ENCODE data around the gene GET4.

The GET4 gene

DNA sequence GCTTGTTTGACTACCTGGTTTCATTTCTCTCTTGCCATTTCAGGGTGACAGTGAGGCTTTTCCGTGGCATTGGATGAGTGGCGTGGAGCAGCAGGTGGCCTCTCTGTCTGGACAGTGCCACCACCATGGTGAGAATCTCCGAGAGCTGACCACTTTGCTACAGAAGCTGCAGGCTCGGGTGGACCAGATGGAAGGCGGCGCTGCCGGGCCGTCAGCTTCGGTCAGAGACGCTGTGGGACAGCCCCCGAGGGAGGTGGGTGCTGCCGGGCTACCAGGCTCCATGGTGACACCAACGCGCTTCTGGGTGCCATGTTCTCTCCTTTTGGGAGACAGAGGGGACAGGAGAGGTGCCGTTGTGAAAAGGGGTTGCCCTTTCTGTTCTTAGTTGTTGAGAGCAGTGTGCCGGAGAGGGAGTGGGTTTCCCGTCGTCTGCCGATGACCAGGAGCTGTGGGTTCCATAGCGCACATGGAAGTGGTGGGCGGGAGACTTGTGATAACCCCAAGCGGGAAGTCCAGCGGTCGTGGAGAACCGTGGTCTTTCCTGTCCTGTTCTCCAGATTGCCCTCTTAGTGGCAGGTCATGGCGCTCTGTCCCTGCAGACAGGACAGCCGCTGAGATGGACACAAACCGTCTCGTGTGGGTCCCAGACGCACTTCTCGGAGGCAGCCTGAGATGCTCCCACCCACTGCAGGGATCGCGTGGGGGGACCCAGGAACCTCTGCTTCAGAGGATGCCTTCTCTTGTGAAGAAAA is 22.8 kb upstream of the GET4 start:
- TF ChIP-seq, protein P1, sequence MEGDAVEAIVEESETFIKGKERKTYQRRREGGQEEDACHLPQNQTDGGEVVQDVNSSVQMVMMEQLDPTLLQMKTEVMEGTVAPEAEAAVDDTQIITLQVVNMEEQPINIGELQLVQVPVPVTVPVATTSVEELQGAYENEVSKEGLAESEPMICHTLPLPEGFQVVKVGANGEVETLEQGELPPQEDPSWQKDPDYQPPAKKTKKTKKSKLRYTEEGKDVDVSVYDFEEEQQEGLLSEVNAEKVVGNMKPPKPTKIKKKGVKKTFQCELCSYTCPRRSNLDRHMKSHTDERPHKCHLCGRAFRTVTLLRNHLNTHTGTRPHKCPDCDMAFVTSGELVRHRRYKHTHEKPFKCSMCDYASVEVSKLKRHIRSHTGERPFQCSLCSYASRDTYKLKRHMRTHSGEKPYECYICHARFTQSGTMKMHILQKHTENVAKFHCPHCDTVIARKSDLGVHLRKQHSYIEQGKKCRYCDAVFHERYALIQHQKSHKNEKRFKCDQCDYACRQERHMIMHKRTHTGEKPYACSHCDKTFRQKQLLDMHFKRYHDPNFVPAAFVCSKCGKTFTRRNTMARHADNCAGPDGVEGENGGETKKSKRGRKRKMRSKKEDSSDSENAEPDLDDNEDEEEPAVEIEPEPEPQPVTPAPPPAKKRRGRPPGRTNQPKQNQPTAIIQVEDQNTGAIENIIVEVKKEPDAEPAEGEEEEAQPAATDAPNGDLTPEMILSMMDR (IDR thresholded peaks at IDR 0.05; ENCODE audit: low read depth, low read length, missing control alignments): no peak
- no peak overlapping the region for H3K4me3 ChIP-seq (ENCODE audit: low read depth, low read length)
- no peak for DNase-seq (ENCODE audit: low read depth)

DNA sequence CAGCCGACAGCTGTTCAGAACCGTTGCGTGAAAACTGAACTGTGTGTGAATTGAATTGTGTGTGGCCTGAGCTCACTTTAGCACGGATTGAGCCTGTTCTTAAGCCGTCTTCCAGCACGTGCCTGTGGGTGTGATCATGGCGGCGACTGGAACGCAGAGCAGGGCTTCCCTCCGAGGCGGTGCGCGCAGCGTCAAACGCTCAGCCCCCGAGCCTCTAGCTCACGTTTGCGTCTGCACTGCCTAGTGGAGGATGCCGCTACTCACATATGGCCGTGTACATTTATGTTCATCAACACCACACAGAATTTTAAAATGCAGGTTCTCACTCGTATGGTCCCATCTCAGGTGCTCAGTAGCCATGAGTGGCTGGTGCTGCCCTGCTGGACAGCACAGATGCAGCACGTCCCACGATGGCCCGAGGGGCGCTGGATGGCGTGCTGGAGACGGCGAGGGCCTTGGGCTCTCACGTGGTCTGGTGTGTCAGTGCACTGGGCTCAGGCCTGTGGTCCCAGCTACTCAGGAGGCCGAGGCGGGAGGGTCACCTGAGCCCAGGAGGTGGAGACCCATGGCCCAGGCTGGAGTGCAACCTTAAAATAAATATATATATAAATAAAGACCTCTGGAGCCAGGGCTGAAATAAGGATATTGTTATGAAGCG is 22.1 kb upstream of the GET4 start:
- H3K4me3 ChIP-seq (ENCODE audit: low read depth, low read length): no peak overlapping the region
- TF ChIP-seq, protein P1 (IDR thresholded peaks at IDR 0.05; ENCODE audit: low read depth, low read length, missing control alignments): no peak
- DNase-seq (ENCODE audit: low read depth): no peak

DNA sequence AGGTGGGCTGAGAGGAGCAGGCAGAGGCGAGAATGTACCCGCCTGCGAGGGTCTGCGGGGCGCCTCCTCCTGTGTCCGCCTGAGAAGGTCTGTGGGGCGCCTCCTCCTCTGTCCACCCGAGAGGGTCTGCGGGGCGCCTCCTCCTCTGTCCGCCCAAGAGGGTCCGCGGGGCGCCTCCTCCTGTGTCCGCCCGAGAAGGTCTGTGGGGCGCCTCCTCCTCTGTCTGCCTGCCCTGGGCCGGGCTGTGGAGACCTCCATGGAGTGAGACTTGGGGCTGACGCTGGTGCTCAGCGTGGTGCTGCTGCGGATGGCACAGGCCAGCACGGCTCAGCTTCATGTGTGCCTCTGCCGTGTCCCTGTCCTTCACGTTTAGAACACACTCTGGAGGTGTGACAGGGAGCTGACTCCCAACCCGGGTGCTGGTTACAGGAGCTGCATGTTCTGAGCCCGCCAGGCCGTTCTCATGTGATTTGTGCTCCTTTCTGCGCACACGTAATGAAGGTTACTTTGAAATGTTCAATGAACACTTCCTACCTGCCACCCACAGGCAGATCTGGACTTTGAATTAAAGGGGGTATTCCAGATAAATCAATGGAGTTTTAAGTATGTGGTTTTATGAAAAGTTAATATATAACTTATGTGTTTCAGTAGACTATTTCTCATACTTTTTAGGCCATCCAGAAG is 20.5 kb upstream of the GET4 start:
- TF ChIP-seq, protein P1 (IDR thresholded peaks at IDR 0.05; ENCODE audit: low read depth, low read length, missing control alignments): no peak
- no peak overlapping the region for H3K4me3 ChIP-seq (ENCODE audit: low read depth, low read length)

DNA sequence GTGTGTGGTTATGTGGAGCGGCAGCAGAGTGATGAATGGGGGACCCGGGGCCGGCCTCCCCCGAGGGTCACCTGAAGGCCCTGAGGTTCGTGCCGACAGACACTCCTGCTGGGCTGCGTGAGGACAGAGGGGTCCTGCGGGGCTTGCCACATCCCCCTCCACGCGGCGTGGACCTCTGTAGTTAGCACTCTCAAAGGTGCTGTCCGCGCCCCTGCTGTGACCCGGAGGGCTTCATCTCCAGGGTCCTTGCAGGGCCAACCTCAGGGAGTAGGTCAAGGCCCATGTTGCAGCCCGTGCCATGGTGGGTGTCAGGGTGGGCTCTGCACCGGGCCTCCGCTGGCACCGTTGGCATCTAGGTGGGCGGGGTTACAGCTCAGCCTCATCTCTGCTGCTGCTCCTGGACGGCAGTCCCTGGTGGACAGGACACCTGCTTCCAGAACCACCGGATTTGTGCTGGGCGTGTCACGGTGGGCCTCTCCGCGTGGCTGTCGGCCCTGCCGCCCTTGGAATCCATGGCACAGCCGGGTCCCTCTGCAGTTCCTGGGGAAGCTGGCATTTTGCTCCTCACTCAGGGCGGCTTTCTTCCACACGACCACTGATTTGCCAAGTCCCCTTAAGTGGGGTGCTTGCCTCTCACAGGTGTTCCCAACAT is 19.8 kb upstream of the GET4 start:
- TF ChIP-seq, protein P1 (IDR thresholded peaks at IDR 0.05; ENCODE audit: low read depth, low read length, missing control alignments): no peak
- no peak overlapping the region for H3K4me3 ChIP-seq (ENCODE audit: low read depth, low read length)
- no peak for DNase-seq (ENCODE audit: low read depth)

More for the DNA sequence above, 20.5 kb upstream of the GET4 start:
- DNase-seq (ENCODE audit: low read depth): no peak

DNA sequence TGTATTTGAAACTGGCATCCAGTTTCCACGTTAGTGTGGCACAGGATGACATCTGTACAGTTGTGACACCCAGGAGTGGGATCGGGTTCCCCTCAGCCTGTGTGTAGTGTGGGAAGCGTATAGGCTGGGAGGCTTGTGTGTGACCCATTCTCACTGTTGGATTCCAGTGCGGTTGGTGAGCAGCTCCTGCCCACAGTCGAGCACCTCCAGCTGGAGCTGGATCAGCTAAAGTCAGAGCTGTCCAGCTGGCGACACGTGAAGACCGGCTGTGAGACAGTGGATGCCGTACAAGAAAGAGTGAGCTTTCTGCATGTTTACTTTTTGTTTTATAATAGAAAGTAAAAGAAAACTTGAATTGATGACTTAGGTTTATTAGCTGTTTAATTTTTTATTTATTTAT is 18.7 kb upstream of the GET4 start:
- no peak for DNase-seq (ENCODE audit: low read depth)
- H3K4me3 ChIP-seq (ENCODE audit: low read depth, low read length): no peak overlapping the region
- TF ChIP-seq, protein P1 (IDR thresholded peaks at IDR 0.05; ENCODE audit: low read depth, low read length, missing control alignments): no peak

DNA sequence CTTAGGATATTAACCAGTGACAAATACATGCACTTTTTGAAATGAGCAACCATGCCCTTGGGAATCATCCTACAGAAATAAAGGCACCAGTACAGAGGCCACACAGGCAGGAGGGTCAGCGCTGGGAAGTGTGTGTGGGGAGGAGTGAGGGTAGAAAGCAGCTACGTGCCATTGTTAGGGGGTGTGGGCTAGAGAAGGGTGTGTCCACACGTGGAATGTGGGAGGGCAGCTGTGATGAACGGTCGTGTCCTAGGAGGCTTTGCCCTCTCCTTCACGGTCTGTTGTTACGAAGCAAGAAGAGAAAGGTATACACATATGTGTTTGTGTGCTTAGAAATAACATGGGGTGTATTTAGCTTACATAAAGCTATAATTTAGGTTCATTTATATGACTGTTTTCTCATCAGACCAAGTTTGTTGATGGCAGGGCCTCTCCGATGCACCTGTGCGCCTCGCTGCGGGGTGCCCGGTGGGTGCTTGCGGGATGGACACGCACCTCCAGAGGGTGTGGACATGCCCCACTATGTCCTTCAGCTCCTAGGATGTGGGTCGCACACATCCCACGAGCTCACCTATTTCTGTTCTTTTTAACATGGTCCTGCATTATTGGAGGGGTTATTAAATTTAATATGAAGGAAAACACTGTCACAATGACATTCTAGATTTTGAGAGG is 16.9 kb upstream of the GET4 start:
- no peak overlapping the region for H3K4me3 ChIP-seq (ENCODE audit: low read depth, low read length)
- TF ChIP-seq, protein P1 (IDR thresholded peaks at IDR 0.05; ENCODE audit: low read depth, low read length, missing control alignments): no peak

More for the DNA sequence above, 16.9 kb upstream of the GET4 start:
- DNase-seq (ENCODE audit: low read depth): no peak
